ENCODE data around the gene CLC. TPM values are rescaled to one million over a fixed set of nuclear protein-coding genes. Genes with fewer than 3 reads are reported as not detected.

The CLC gene
- total and polyA plus RNA-seq, 2 donors (not counting 1 experiment from before 2014, with no cell fraction given): 0.33 TPM; not detected in 1

DNA sequence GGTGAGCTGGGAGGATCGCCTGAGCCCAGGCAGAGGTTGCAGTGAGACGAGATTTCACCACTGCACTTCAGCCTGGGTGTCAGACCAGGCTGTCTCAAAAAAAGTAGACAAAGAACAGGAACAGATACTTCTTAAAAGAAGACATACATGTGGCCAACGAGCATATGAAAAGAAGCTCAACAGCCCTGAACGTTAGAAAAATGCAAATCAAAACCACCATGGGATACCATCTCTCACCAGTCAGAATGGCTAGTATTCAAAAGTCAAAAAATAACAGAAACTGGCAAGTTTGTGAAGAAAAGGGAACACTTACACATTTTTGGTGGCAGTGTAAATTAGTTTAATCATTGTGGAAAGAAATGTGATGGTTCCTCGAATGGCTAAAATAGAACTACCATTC, 36.5 kb downstream of the CLC start:
- no peak overlapping the region for H3K4me3 Mint-ChIP-seq
- no peak for TF ChIP-seq EZH2 (IDR thresholded peaks at IDR 0.05; ENCODE audit: borderline replicate concordance, insufficient read depth, low read depth, low read length, poor library complexity, severe bottlenecking)
- TF ChIP-seq, protein P1, sequence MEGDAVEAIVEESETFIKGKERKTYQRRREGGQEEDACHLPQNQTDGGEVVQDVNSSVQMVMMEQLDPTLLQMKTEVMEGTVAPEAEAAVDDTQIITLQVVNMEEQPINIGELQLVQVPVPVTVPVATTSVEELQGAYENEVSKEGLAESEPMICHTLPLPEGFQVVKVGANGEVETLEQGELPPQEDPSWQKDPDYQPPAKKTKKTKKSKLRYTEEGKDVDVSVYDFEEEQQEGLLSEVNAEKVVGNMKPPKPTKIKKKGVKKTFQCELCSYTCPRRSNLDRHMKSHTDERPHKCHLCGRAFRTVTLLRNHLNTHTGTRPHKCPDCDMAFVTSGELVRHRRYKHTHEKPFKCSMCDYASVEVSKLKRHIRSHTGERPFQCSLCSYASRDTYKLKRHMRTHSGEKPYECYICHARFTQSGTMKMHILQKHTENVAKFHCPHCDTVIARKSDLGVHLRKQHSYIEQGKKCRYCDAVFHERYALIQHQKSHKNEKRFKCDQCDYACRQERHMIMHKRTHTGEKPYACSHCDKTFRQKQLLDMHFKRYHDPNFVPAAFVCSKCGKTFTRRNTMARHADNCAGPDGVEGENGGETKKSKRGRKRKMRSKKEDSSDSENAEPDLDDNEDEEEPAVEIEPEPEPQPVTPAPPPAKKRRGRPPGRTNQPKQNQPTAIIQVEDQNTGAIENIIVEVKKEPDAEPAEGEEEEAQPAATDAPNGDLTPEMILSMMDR (IDR thresholded peaks at IDR 0.05): no peak
- ATAC-seq (ENCODE audit: low read depth): no peak
- CTCF ChIA-PET: no interaction called here
- H3K27me3 Mint-ChIP-seq: peaks cover 60% of the 10 kb centered on the region
- H3K27ac ChIP-seq (ENCODE audit: low read length in 2 of 2): no peak overlapping the region
- H3K9me3 ChIP-seq (ENCODE audit: control extremely low read depth in 1 of 3, control insufficient read depth in 2 of 3, insufficient read depth in 1 of 3, low read length in 2 of 3): no peaks in the 10 kb centered on the region
- H3K4me1 Mint-ChIP-seq: no peaks in the 10 kb centered on the region
- H3K27ac Mint-ChIP-seq: no peak overlapping the region
- H3K36me3 ChIP-seq (replicated peaks in 1 of 2; ENCODE audit: control extremely low read depth in 1 of 2, control insufficient read depth in 1 of 2, extremely low read depth in 1 of 2, insufficient read depth in 2 of 2, low read length in 1 of 2): no peaks in the 10 kb centered on the region
- H3K27me3 ChIP-seq (replicated peaks in 1 of 4; ENCODE audit: control extremely low read depth in 1 of 4, control insufficient read depth in 3 of 4, insufficient read depth in 4 of 4, low read length in 3 of 4): peaks cover 0 to 16% (median 7%) of the 10 kb centered on the region in 4 experiments
- H3K9ac ChIP-seq (ENCODE audit: low read length): no peak overlapping the region
- H3K9me3 Mint-ChIP-seq (ENCODE audit: insufficient read depth): no peaks in the 10 kb centered on the region
- H3K79me2 ChIP-seq (ENCODE audit: control insufficient read depth, insufficient read depth, low read length): no peaks in the 10 kb centered on the region
- H4K20me1 ChIP-seq (ENCODE audit: control insufficient read depth, insufficient read depth, low read length, poor library complexity, severe bottlenecking): no peaks in the 10 kb centered on the region
- no peaks in the 10 kb centered on the region for H3K4me1 ChIP-seq (ENCODE audit: control insufficient read depth in 2 of 2, insufficient read depth in 2 of 2, low read length in 2 of 2)
- H3K4me3 ChIP-seq (ENCODE audit: control extremely low read depth in 1 of 5, extremely low read depth in 1 of 5, insufficient read depth in 1 of 5, low read depth in 2 of 5, low read length in 4 of 5): no peak overlapping the region
- intact Hi-C loops (cut with micrococcal nuclease): no loop called here
- H2AFZ ChIP-seq (ENCODE audit: insufficient read depth, low read depth, low read length, poor library complexity, severe bottlenecking): no peak overlapping the region
- POLR2A ChIA-PET: no interaction called here
- WGBS (ENCODE audit: insufficient coverage): 57% methylated on average over 2 of the region's 5 CpGs
- no peak for DNase-seq
- H3K4me2 ChIP-seq (replicated peaks; ENCODE audit: low read depth, low read length, poor library complexity, severe bottlenecking): no peak overlapping the region

DNA sequence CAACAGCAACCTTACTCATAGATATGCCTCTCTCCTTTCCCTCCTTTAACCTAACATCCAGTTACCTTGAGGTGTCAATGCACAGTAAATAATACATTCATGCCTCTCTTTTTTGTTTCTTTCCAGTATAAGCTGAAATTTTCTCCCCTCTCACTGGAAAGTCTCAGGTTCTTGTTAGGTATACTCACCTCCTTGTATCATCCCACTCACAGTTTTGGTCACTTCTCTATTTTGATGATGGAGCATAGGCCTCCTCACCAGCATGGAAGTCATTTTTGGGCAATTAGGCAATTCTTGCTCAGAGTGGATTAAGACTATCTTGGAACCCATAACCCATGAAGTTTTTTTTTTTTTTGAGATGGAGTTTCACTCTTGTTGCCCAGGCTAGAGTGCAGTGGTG, 39.3 kb downstream of the CLC start:
- Histone ChIP-seq H3K27ac (ENCODE audit: low read length in 2 of 2) (no peak overlapping the region), H2AFZ (ENCODE audit: insufficient read depth, low read depth, low read length, poor library complexity, severe bottlenecking) (no peak overlapping the region), H4K20me1 (ENCODE audit: control insufficient read depth, insufficient read depth, low read length, poor library complexity, severe bottlenecking) (no peaks in the 10 kb centered on the region), H3K36me3 (replicated peaks in 1 of 2; ENCODE audit: control extremely low read depth in 1 of 2, control insufficient read depth in 1 of 2, extremely low read depth in 1 of 2, insufficient read depth in 2 of 2, low read length in 1 of 2) (no peaks in the 10 kb centered on the region), H3K4me1 (ENCODE audit: control insufficient read depth in 2 of 2, insufficient read depth in 2 of 2, low read length in 2 of 2) (no peaks in the 10 kb centered on the region), H3K27me3 (replicated peaks in 1 of 4; ENCODE audit: control extremely low read depth in 1 of 4, control insufficient read depth in 3 of 4, insufficient read depth in 4 of 4, low read length in 3 of 4) (peaks cover 0 to 20% (median 12%) of the 10 kb centered on the region in 4 experiments), H3K79me2 (ENCODE audit: control insufficient read depth, insufficient read depth, low read length) (no peaks in the 10 kb centered on the region), H3K4me3 (ENCODE audit: control extremely low read depth in 1 of 5, extremely low read depth in 1 of 5, insufficient read depth in 1 of 5, low read depth in 2 of 5, low read length in 4 of 5) (no peak overlapping the region), H3K9me3 (ENCODE audit: control extremely low read depth in 1 of 3, control insufficient read depth in 2 of 3, insufficient read depth in 1 of 3, low read length in 2 of 3) (no peaks in the 10 kb centered on the region), H3K9ac (ENCODE audit: low read length) (no peak overlapping the region), H3K4me2 (replicated peaks; ENCODE audit: low read depth, low read length, poor library complexity, severe bottlenecking) (no peak overlapping the region)
- ChIA-PET CTCF (no interaction called here), POLR2A (no interaction called here)
- DNase-seq (no peak), ATAC-seq (ENCODE audit: low read depth) (no peak)
- Mint-ChIP-seq H3K27ac (no peak overlapping the region), H3K27me3 (peaks cover 72% of the 10 kb centered on the region), H3K4me1 (no peaks in the 10 kb centered on the region), H3K9me3 (ENCODE audit: insufficient read depth) (no peaks in the 10 kb centered on the region), H3K4me3 (no peak overlapping the region)
- TF ChIP-seq, protein P1 (IDR thresholded peaks at IDR 0.05): no peak
- no peak for TF ChIP-seq EZH2 (IDR thresholded peaks at IDR 0.05; ENCODE audit: borderline replicate concordance, insufficient read depth, low read depth, low read length, poor library complexity, severe bottlenecking)
- intact Hi-C loops (cut with micrococcal nuclease): no loop called here
